Measurements from ENCODE around the gene C1orf210.

Gene C1orf210

GRCh38 chr1:43250351-43250761, 35.0 kb downstream of the C1orf210 start:
- no peak for DNase-seq (ENCODE audit: low read depth in 3 of 3)

- DNase-seq (ENCODE audit: low read depth in 3 of 3), result no peak
Observed at GRCh38 chr1:43247256-43247921, 38.0 kb downstream of the C1orf210 start.

- no peak for DNase-seq (ENCODE audit: low read depth in 3 of 3)
Observed at GRCh38 chr1:43246466-43247213, 38.7 kb downstream of the C1orf210 start.

- DNase-seq (ENCODE audit: low read depth in 3 of 3), result no peak
Observed at GRCh38 chr1:43243299-43243698, 42.1 kb downstream of the C1orf210 start.

GRCh38 chr1:43241413-43241836, 44.0 kb downstream of the C1orf210 start:
- DNase-seq (ENCODE audit: low read depth in 3 of 3), result no peak

- no peak for DNase-seq (ENCODE audit: low read depth in 3 of 3)
Observed at GRCh38 chr1:43239484-43239883, 45.9 kb downstream of the C1orf210 start.

GRCh38 chr1:43238991-43239469, 46.4 kb downstream of the C1orf210 start:
- no peak for DNase-seq (ENCODE audit: low read depth in 3 of 3)

- DNase-seq (ENCODE audit: low read depth in 3 of 3), result peak in 1 of 3 donors; percentile 8
Observed at GRCh38 chr1:43238085-43238484, 47.3 kb downstream of the C1orf210 start.

- DNase-seq (ENCODE audit: low read depth in 3 of 3), result no peak
Observed at GRCh38 chr1:43237121-43237520, 48.3 kb downstream of the C1orf210 start.

GRCh38 chr1:43235451-43236121, 49.8 kb downstream of the C1orf210 start:
- no peak for DNase-seq (ENCODE audit: low read depth in 3 of 3)

- DNase-seq (ENCODE audit: low read depth in 3 of 3), result no peak
Observed at GRCh38 chr1:43235040-43235439, 50.3 kb downstream of the C1orf210 start.

- DNase-seq (ENCODE audit: low read depth in 3 of 3), result no peak
Observed at GRCh38 chr1:43234267-43234666, 51.1 kb downstream of the C1orf210 start.

GRCh38 chr1:43233631-43234030, 51.8 kb downstream of the C1orf210 start:
- DNase-seq (ENCODE audit: low read depth in 3 of 3), result no peak

- DNase-seq (ENCODE audit: low read depth in 3 of 3), result no peak
Observed at GRCh38 chr1:43232482-43232881, 52.9 kb downstream of the C1orf210 start.

- no peak for DNase-seq (ENCODE audit: low read depth in 3 of 3)
Observed at GRCh38 chr1:43232074-43232473, 53.3 kb downstream of the C1orf210 start.

All from stimulated activated CD4-positive, alpha-beta T cell treated with anti-CD3 and anti-CD28 coated beads, TNF-alpha, amount 100 ng/mL, for 48 hours (primary cell).